ELF-1 (cell line): ENCODE measurements around the gene RNF141.

Source experiments
- DNase-seq: peaks from one replicate; pipeline ENCODE4 v3.0.0-alpha.2; 2016; ENCODE audit warnings: low read depth, low spot score

RNF141 gene

DNA sequence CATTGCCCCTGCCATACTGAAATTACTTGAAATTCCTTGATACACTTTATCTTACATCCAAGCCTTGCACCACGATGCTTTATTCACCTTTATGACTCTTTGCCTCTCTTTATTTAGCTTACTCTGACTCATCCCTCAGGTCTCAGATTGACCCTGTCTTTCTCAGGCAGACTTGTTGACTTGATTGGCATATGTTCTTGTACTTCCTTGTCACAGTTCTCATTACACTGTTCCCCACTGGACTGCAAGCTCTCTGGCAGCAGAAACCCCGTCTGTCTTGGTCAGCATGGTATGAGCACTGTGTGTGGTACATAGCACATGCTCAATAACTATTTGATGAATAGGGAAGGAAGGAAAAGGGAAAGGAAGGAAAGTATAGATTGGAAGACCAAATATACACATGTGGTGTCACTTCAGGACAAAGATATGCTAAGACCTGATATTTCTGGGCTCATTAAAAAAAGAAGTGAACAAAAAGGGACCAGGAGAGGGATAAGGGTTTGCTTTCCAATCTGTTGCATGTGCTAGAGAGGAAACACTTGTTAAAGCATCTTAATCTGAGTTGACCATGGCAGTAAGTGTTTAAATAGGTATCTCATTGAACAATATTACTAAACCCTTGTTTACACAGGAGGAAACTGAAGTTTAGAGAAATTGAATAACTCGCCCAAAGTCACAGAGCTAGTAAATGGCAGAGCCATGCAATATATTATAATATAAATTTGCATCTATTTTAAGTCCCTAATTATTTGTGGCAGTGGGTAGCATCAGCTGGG, 20.2 kb upstream of the RNF141 start:
- no peak for DNase-seq

DNA sequence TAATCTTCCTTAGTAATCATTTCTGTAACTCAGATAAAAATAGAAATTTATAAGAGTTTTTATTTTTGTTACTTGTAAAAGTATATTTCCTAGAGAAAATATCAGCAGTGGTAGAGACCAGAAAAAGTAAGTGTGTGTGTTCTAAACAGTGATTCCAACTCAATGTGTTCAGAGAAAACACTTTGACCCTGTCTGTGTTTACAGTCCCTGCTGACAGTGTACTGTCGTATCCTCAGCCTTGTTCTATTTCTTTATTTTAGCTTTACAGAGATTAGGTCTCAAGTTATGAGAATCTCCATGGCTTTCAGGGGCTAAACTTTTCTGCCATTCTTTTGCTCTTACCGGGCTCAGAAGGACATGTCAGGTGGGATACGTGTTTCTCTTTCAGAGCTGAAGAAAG, 17.3 kb upstream of the RNF141 start:
- DNase-seq, result no peak

DNA sequence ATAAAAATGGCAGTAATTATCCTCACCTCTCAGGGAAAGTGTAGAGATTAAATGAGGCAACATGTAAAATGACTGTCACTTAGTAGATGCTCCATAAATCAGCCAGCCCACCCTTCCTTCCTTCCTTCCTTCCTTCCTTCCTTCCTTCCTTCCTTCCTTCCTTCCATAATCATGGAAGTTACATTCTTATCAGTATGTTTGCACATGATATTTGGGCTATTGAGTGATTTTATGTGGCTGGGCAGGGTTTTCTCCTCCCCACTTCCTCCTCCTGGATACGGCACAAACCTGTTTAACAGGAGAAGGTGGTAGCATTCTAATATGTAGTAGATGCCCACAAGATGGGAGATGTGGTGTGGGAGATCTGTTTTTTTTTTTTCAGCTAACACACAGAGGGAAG, 15.6 kb upstream of the RNF141 start:
- DNase-seq, result no peak

DNA sequence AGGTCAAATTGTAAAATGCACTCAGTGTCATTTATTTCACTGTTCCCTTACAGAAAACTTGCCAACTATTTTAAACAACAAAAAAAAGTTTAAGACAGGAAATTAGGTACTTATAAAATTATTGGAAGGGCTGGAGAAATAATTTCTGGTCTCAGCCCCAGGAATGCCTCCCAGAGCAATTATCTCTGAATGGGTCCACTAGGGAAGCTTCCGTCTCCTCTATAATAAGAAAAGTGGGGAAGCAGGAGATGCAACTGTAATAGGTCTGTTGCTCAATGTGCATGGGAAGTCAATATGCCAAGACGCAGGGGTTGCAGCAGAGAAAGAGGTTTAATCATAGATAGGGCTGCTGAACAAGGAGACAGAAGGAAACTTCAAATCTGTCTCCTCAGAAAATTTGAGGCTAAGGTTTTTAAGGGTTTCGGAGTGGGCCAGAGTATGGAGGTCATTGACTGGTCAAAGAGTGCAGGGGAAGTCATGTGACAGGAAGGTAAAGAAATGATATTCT, 10.9 kb upstream of the RNF141 start:
- no peak for DNase-seq

DNA sequence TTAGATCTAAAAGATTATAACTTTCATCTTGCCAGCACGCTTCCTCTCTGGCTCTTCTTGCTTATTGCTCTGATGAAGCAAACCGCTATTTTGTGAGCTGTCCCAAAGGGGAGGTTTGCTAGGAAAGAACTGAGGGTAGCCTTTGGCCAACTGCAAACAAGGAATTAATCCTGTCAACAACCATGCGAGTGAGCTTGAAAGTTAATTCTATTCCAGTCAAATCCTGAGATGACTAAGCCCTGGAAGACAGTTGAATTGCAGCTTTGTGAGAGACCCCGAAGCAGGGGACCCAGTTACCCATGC, 10.3 kb upstream of the RNF141 start:
- no peak for DNase-seq

DNA sequence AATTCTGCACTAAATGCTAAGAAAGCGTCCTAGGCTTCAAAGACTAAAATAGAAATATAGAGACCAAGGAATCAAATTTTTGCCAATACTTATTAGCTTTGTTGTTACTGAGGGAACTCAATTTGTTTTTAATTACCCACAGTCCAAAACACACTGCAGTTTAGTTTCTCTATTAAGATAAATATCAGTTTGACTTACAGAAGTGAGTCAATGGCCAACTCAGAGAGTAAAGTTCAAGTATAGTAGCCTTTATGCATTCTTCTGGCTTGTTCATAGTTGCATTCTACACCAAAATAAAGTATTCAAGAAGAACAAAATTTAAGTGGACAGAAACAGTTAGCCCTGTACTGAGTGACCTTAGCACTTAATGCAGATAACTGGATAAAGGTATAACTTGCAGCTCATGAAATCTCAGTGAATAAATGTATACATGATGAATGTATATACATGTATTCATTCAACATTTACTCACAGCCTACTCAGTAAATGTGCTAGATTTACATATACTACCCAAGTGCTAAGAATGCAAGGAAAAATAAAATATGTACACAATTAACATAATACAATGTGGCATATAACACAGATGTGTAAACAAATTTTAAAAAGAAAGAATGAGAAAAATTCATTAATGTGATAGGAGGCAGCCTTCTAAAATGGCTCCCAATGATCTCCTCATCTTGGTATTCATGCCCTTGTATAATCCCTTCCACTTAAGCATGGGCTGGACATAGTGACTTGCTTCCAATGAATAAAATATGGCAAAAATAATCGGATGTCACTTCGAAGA, 9.7 kb upstream of the RNF141 start:
- no peak for DNase-seq

DNA sequence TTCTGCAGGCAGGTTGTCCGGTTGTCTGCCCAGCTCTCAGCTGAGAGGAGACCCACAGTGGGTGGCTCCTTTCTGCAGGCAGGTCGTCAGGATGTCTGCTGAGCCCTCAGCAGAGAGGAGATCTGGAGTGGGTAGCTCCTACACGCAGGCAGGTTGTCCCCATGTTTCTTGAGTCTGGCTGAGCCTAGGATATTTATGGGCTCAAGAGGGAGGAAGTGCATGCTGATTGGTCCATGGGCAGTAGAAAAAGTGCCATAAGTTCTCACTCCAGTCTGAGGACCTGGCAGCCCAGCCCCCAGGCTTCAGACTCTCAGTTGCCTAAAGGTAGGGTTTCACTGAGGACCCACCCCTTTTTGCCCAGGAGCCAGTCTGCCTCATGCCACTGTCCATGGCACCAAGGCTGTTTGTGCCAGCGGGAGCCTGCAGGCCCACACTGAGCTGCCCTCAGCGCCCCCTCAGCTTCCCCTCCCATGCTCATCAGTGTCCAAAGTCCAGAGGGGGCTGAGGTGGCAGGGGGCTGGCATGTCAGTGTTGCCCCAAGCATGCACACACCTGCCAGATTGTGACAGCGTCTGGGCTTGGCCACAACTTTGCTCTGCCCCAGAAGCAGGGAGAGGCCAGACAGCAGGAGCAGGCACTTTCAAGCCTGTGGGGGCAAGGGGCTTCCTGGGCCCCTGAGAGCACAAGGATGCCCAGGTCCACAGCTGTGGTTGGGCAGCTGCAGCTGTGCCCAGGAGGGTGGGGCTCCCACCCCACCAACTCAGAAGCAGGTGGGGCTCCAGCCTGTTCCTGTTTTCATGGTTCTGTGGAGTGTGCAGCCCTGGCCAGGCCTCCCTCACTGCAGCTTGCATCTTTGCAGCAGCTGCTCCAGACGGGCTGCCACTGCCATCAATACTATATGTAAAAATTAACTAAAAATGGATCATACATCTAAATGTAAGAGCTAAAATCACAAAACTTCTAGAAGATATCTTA, 3.8 kb upstream of the RNF141 start:
- no peak for DNase-seq

DNA sequence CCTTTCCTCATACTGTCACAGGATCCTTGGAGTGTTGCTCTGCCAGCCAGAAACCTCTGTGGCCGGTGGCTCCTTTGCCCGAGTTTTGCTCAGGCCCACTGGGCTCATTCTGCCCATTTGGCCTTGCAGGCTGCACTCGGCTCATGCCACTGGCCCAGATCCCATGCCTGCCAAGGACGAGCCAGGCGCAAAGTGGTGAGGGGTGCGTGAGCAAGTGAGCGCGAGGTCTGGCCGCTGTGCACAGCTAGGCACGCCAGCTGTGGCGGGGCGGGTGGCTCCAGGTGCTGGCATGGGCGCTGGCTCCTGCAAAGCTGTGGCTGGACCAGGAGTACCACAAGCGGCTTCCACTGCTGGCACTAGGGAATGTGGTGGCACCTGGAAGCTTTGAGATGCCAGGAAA, 2.8 kb upstream of the RNF141 start:
- no peak for DNase-seq

DNA sequence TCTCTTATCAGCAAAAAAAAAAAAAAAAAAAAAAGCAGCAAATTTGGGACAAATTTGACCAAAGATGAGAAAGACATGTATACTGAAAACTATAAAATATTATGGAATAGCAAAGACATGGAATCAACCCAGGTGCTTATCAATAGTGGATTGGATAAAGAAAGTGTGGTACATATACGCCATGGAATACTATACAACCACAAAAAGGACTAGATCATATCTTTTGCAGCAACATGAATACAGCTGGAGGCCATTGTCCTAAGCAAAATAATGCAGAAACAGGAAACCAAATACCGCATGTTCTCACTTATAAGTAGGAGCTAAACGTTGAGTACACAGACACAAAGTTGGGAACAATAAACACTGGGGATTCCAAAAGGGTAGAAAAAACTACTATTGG, 1.8 kb upstream of the RNF141 start:
- no peak for DNase-seq

DNA sequence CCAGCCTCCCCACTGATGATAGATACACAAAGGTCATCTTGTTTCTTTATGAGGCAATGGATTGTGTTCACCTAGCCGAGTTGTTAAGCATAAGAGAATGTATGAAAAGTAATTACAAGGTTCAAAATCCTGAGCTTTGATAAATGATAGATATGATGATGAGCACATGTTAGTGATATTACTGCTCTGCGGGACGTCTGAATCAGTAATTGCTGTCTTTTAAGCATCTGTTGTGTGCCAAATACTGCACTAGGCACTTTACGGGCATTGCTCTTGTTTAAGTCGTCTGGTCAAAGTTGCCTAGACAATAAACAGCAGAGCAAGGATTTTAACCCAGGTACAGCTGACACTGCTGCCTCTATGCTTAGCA, 559 bp upstream of the RNF141 start:
- no peak for DNase-seq

DNA sequence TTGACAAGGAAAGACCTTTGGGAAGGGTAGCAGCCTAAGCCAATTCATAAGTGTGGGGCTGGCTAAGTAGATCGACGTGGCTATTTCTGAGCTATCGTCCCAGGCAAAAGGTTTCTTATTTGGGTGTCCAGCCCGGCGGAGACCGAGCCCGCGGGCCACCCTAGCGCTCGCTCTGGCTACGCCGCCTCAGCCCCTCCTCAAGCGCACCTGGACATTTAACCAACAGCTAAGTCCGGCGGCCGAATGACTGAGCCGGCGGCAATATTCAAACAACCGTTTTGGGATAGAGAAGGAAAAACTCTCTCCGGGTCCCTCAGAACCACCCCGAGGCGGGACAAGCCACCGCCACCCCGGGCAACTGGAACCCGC, 457 bp downstream of the RNF141 start:
- DNase-seq, result no peak

DNA sequence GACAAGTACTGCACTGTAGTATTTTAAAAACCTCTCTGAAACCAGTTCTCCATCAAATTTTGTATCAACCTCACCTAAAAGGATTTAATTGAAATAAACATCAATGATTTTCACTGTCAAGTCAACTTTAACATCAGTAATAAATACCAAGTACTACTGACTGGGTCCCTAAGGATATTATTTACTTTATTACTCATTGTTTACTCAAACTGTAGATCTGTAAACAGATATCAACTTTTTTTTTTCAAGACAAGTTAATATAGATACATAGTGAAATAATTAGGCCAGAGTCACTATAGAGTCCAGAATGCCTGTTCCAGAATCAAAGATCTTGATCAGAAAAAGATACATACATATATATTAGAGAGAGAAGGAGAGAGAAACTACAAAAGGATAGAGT, 1.6 kb downstream of the RNF141 start:
- DNase-seq, result no peak

DNA sequence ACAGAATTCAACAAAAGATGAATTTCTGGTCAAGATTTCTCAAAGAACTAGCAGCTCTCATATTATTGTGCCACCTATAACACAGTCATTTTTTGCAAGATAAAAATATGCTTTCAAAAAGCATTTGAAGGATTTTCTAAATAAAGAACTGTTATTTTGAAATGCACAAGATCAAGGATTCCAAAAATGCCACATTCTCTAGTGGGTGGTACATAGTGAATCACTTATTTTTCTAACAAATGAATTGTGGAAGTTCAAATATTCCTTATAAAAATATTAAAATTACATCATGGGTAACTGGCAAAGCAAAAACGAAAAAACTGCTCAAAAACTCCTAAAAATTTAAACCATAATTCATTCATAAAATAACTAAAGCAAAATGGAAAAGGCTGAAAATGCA, 2.1 kb downstream of the RNF141 start:
- no peak for DNase-seq

DNA sequence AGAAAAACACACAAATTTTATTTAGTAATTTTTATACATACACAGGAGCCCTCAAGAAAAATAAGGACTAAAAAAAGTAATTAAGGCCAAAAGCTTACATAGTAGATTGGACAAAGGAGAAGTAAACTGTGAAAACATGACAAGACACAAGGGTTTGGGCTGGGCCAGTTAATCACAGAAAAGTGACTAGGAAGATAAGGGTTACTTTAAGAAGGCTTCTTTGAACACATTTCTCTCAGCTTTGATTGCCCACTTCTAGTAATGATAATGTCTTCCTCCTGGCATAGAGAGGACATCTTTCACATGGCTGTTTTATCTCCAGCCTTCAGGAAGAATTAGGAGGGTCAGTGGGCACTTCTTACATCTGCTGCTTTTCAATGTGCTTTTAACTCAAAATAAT, 3.4 kb downstream of the RNF141 start:
- no peak for DNase-seq

DNA sequence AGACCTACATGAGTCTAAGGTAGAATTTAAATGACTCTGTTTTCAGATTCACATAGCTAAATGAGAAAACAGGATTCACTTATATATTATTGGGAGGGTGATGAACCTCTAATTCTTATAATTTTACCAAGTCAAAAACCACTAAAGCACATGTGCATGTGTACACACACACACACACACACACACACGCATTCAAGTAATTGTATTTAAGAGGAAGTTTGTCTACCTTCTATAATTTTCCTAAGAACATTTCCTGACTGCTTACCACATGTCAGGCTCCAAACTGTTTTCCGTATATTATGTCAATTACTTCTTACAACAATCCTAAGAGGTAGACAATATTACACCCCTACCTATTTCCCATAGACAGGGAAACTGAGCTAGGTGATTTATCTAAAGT, 6.7 kb downstream of the RNF141 start:
- DNase-seq, result no peak

DNA sequence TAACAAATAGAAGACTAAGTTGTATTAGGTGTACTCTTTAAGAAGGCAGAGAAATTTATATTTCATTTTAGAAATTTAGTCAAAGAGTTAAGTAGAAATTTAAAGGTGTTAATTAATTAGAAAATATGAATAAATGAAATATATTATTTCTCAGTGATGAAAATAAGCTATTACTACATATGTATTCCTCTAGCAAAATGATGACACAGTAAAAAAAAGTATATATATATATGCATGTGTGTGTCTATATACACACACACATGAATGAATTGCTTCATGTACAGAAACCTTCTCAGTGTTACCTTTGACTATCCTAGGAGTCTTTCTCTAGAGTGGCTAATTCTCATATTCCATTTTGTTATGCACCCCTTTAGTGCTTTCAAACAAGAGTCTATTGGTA, 7.7 kb downstream of the RNF141 start:
- no peak for DNase-seq

DNA sequence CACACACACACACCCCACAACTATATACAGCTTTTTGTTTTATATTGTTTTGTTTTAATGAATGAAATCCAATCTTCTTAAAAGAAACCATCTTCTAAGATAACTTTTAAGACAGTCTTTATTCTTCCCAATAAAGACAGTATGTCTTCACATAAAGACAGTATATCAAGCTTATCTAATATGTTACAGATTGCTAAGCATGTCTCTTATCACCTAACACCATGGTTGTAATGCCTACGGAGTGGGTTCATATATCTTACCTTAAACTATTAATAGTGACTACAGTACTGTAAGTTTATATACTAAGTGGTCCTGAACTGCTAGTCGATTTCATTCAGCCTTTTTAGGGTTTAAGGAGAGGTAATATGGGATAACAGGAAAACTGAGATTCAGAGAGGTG, 8.5 kb downstream of the RNF141 start:
- no peak for DNase-seq

DNA sequence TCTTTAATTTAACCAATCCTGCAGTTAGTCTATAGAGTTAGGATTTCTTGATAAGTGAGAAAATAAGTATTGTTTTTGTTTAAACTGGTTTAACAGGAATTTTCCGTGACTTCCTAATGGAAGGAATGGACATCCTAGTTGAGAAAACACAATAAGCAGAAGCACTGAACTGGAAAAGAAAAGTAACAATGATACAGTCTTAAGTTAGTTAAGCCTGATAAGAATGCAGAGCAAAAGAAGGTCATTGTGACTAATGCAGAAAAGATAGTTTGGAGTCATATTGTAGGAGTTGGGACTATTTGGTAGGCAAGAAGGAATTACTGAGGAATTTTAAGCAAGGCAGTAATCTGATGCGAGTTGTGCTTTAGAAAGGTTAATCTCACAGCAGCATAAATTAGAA, 11.7 kb downstream of the RNF141 start:
- DNase-seq, result no peak

DNA sequence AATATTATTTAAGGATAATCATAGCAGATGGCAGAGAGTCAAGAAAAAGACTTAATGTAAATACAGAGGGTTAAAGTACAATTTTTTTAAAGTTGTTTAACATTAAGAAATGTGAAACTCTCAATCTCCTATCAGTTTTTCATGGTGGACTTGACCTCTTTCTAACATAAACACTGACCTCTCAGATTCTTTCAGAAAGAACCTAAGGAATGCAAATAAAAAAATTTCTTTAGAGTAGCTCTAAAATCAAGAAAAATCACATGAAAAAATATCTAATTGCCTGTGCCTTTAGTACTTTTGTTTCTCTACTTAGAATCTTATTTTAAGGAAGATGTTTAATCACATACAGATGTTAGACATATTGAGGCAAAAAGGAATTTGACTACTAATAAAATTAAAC, 12.9 kb downstream of the RNF141 start:
- DNase-seq, result no peak

DNA sequence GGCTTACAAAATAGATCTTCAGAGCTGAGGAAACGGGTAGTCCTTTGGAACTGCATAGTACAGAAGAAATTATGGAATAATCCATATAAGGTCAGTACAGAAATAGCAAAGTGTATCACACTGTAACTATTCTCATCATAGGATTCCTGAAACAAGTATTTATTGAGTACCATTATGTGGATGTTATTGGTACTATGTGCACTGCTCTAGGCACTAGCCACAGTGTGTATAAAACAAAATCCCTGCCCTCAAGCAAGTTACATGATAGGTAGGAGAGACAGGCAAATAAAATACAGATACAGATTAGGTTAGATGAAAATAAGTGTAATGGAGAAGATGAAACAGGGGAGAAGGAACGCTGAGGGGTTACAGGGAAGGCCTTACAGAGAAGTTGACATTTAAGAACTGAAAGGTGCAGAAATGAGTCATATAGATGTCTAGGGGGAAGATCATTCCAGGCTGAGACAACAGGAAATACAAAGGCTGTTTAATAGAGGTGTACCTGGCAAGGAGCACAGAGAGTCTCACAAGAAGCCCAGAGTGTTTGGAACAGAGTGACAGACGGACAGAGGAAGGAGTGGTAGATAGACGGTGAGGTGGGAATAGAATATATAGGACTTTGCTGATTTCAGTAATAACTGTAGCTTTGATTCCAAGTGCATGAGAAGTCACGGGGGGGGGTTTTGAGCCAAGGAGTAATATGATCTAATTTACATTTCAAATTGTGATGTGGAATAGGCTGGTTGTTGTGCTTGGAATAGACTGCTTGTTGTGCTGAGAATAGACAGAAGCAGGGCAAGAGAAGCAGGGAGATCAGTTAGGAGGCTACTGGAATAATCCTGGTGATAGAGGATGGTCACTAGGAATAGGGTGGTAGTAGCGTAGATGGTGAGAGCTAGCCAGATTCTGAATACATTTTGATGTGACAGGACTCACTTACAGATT, 13.7 kb downstream of the RNF141 start:
- DNase-seq, result no peak

DNA sequence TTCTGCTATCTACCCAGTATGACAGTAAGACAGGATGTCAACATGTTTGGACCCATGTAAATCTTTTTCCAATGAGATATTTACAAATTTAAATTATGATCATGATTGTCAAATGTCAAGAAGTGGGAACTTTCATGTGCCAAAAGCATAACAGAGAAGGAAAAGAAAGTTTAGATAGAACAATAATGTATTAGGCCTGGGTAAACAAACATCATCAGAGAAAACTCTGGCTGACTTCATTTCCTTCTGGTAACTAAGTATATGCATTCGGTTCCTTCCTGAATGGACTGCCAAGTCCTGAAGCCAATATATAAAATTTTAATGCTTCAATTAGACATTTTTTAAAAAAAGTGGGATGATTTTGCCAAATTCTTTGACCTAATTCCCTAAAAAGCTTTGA, 16.5 kb downstream of the RNF141 start:
- DNase-seq, result no peak
